ENCODE results near the gene TBC1D5.

DNA sequence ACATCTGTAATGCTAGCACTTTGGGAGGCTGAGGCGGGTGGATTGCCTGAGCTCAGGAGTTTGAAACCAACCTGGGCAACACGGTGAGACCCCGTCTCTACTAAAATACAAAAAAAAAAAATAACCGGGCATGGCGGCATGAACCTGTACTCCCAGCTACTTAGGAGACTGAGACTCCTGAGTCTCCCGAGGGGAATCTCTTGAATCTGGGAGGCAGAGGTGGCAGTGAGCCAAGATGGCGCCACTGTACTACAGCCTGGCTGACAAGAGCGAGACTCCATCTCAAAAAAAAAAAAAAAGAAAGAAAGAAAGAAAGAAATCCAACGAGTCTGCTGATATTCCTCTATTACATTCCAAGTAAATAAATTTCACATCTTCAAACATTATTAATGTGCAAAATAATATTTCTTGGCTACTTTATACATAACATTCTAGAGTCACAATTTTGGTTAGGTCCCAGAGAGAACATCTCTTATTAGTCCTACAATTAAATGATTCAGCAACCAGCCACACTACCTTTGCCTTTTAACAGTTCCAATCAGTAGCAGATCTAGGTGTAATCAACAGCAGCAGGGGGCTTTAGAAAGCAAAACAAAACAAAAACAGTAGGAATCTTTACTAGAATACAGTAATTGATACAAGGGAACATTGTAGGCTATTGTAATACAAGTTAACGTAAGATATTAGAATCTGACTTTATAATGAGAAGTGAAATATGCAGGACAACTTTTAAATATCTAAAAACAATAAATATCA lies 195.8 kb downstream of the TBC1D5 start:
- TF ChIP-seq POLR2A (IDR thresholded peaks at IDR 0.05) (no peak), CTCF (IDR thresholded peaks at IDR 0.05) (no peak), POLR2AphosphoS5 (IDR thresholded peaks at IDR 0.05) (no peak)

Data from breast epithelium (tissue), 3 donors.